ENCODE data around the gene ATG4C. TPM values are rescaled to one million over a fixed set of nuclear protein-coding genes. Genes with fewer than 3 reads are reported as not detected.
"Not testable (repeated sequence)": the region's sequence is repeated elsewhere in the genome, so short reads cannot be mapped to it uniquely, and the experiment has no call there.

ATG4C gene
- total RNA-seq, 1 donor from 2014 or later, result 5.9 TPM

DNA sequence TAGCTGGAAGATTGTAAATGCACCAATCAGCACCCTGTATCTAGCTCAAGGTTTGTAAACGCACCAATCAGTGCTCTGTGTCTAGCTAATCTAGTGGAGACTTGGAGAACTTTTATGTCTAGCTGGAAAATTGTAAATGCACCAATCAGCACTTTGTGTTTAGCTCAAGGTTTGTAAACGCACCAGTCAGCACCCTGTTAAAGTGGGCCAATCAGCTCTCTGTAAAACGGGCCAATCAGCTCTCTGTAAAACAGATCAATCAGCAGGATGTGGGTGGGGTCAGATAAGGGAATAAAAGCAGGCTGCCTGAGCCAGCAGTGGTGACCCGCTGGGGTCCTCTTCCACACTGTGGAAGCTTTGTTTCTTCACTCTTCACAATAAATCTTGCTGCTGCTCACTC is 21.9 kb upstream of the ATG4C start:
- intact Hi-C loops (cut with DNase I); H3K4me1 ChIP-seq; H3K36me3 ChIP-seq; DNase-seq (ENCODE audit: extremely low spot score in 2 of 2); H3K27ac ChIP-seq; H3K4me3 ChIP-seq; H3K9me3 ChIP-seq; H3K27me3 ChIP-seq: not testable (repeated sequence)

DNA sequence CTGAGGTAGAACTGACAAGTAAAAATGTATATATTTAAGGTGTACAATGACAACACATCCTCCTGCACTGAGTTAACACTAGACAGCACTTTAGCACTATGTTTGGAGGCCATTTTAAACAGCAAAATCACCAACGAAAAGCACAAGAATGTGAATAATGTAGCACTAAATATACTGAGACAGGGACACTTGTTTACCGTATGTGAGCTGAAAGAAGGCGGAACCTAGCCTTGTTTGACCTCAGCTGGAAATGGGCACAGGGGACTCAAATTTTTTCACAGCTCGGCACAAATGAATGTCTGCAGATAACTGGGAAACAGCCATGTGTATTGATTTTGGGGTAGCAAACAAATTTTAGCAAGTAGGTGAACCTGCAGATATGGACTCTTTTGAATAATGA is 18.0 kb upstream of the ATG4C start:
- no peaks in the 10 kb centered on the region for H3K9me3 ChIP-seq
- no peaks in the 10 kb centered on the region for H3K36me3 ChIP-seq
- H3K4me3 ChIP-seq, result no peak overlapping the region
- no peak overlapping the region for H3K27ac ChIP-seq
- DNase-seq (ENCODE audit: extremely low spot score in 2 of 2), result no peak
- H3K4me1 ChIP-seq, result no peaks in the 10 kb centered on the region
- intact Hi-C loops (cut with DNase I), result no loop called here
- TF ChIP-seq POLR2AphosphoS5 (IDR thresholded peaks at IDR 0.05; ENCODE audit: insufficient read depth in 1 of 2, low read depth in 1 of 2), result no peak
- TF ChIP-seq POLR2A (IDR thresholded peaks at IDR 0.05), result no peak
- no peaks in the 10 kb centered on the region for H3K27me3 ChIP-seq

DNA sequence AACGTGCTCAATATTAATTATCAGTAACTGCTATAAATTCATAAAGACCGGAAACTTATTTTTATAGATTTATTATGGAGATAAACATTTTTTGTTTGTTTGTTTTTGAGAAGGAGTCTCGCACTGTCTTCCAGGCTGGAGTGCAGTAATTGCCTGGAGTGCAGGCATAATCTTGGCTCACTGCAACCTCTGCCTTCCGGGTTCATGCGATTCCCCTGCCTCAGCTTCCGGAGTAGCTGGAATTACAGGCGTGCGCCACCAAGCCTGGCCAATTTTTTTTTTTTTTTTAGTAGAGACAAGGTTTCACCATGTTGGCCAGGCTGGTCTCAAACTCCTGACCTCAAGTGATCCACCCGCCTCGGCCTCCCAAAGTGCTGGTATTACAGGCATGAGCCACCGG is 15.4 kb upstream of the ATG4C start:
- DNase-seq (ENCODE audit: extremely low spot score in 2 of 2); H3K27ac ChIP-seq; H3K36me3 ChIP-seq; H3K4me1 ChIP-seq; intact Hi-C loops (cut with DNase I); H3K27me3 ChIP-seq; H3K9me3 ChIP-seq; H3K4me3 ChIP-seq: not testable (repeated sequence)

DNA sequence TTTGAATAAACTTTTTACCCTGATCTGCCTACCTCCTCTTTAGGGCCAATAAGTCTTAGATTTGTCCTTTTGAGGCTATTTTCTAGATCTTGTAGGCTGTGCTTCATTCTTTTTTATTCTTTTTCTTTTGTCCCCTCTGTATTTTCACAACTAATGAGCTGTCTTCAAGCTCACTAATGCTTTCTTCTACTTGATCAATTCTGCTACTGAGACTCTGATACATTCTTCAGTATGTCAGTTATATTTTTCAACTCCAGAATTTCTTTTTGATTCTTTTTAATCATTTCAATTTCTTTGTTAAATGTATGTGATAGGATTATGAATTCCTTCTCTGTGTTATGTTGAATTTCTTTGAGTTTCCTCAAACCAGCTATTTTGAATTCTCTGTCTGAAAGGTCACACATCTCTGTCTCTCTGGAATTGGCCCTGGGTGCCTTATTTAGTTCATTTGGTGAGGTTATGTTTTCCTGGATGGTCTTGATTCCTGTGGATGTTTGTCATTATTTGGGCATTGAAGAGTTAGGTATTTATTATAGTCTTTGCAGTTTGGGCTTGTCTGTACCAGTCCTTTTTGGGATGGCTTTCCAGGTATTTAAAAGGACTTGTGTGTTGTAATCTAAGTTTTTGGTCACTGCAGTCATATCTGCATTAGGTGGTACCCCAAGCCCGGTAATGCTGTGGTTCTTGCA is 11.2 kb upstream of the ATG4C start:
- Histone ChIP-seq H3K36me3 (no peaks in the 10 kb centered on the region), H3K4me1 (no peaks in the 10 kb centered on the region)

DNA sequence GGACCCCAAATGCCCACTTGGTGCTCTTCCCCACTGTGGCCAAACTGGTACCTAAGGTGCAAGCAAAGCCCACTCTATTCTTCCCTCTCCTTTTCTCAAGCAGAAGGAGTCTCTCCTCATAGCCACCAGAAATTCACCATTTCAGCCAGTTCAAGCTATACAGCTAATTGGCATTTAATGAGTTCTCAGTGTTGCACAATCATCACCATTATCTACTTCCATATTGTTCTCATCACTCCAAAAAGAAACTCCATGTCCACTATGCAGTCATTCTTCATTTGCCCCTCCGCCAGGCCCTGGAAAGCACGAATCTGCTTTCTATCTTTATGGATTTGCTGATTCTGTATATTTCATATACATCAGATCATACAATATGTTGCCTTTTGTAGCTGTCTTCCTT is 9.9 kb upstream of the ATG4C start:
- Histone ChIP-seq H3K4me3 (no peak overlapping the region), H3K27me3 (no peaks in the 10 kb centered on the region), H3K4me1 (no peaks in the 10 kb centered on the region), H3K27ac (no peak overlapping the region), H3K9me3 (no peaks in the 10 kb centered on the region), H3K36me3 (no peaks in the 10 kb centered on the region)
- intact Hi-C loops (cut with DNase I), result no loop called here
- DNase-seq (ENCODE audit: extremely low spot score in 2 of 2), result no peak
- TF ChIP-seq POLR2A (IDR thresholded peaks at IDR 0.05) (no peak), POLR2AphosphoS5 (IDR thresholded peaks at IDR 0.05; ENCODE audit: insufficient read depth in 1 of 2, low read depth in 1 of 2) (no peak)

More for the DNA sequence above, 11.2 kb upstream of the ATG4C start:
- Histone ChIP-seq H3K4me3 (no peak overlapping the region), H3K27ac (no peak overlapping the region), H3K9me3 (no peaks in the 10 kb centered on the region), H3K27me3 (no peaks in the 10 kb centered on the region)
- intact Hi-C loops (cut with DNase I), result no loop called here
- no peak for TF ChIP-seq POLR2A (IDR thresholded peaks at IDR 0.05)
- TF ChIP-seq, protein P1, sequence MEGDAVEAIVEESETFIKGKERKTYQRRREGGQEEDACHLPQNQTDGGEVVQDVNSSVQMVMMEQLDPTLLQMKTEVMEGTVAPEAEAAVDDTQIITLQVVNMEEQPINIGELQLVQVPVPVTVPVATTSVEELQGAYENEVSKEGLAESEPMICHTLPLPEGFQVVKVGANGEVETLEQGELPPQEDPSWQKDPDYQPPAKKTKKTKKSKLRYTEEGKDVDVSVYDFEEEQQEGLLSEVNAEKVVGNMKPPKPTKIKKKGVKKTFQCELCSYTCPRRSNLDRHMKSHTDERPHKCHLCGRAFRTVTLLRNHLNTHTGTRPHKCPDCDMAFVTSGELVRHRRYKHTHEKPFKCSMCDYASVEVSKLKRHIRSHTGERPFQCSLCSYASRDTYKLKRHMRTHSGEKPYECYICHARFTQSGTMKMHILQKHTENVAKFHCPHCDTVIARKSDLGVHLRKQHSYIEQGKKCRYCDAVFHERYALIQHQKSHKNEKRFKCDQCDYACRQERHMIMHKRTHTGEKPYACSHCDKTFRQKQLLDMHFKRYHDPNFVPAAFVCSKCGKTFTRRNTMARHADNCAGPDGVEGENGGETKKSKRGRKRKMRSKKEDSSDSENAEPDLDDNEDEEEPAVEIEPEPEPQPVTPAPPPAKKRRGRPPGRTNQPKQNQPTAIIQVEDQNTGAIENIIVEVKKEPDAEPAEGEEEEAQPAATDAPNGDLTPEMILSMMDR (IDR thresholded peaks at IDR 0.05), result no peak
- no peak for TF ChIP-seq POLR2AphosphoS5 (IDR thresholded peaks at IDR 0.05; ENCODE audit: insufficient read depth in 1 of 2, low read depth in 1 of 2)
- DNase-seq (ENCODE audit: extremely low spot score in 2 of 2), result no peak

DNA sequence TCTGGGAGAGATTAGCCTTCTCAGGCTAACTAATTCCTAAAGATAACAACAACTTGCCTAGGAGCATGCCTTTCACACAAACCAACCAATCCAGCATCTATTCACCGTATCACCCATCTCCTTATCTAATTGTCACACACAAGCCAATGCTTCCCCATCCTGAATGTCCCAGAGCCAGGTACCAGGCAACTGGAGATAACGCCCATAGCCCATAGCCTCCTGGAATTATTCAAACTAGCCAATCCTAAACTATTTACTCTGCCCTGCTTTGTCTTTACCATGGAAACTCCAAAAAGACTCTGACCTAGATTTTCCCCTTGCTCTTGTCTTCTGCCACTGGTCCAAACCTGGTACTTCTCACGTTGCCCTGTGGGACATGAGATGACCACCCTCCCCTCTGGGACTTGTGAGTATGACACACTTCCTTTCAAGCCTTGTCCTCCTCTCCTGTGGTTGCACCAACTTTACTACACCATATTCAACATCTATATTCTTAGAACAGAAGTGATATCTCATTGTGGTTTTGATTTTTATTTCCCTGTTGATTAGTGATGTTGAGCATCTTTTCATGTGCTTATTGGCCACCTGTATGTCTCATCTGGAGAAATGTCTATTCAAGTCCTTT is 8.8 kb upstream of the ATG4C start:
- H3K4me3 ChIP-seq, result no peak overlapping the region
- H3K27ac ChIP-seq, result no peak overlapping the region
- TF ChIP-seq POLR2A (IDR thresholded peaks at IDR 0.05) (no peak), POLR2AphosphoS5 (IDR thresholded peaks at IDR 0.05; ENCODE audit: insufficient read depth in 1 of 2, low read depth in 1 of 2) (no peak)
- TF ChIP-seq, protein P1 (IDR thresholded peaks at IDR 0.05), result no peak
- H3K4me1 ChIP-seq, result no peaks in the 10 kb centered on the region
- no peaks in the 10 kb centered on the region for H3K9me3 ChIP-seq
- no peak for DNase-seq (ENCODE audit: extremely low spot score in 2 of 2)
- H3K27me3 ChIP-seq, result no peaks in the 10 kb centered on the region
- no peaks in the 10 kb centered on the region for H3K36me3 ChIP-seq
- intact Hi-C loops (cut with DNase I), result no loop called here

DNA sequence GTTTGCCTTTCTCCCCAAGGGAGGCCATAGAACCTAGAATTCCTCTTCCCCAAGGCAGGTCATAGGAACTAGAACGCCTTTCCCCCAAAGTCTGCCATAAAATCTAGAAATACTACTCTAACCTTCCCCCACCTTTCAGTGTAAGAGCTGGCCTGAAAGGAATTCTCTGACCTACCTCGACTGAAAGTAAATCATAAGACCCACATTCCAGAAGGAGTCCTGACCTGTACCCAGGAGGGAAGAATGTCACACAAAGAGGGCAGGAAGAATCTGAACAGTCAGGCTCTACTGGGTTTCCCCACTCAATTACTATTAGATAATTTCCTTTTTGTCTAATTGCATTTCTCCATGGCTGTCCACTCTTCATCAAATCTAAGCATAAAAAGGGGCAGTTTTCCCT is 5.7 kb upstream of the ATG4C start:
- Histone ChIP-seq H3K27me3 (no peaks in the 10 kb centered on the region), H3K9me3 (no peaks in the 10 kb centered on the region), H3K36me3 (no peaks in the 10 kb centered on the region), H3K4me1 (no peaks in the 10 kb centered on the region), H3K4me3 (no peak overlapping the region), H3K27ac (no peak overlapping the region)
- TF ChIP-seq, protein P1 (IDR thresholded peaks at IDR 0.05), result no peak
- no peak for TF ChIP-seq POLR2A (IDR thresholded peaks at IDR 0.05)
- no peak for TF ChIP-seq POLR2AphosphoS5 (IDR thresholded peaks at IDR 0.05; ENCODE audit: insufficient read depth in 1 of 2, low read depth in 1 of 2)
- no peak for DNase-seq (ENCODE audit: extremely low spot score in 2 of 2)
- intact Hi-C loops (cut with DNase I), result no loop called here
